ENCODE results near the gene UAP1.

Gene UAP1

GRCh38 chr1:162621256-162621655 lies 59.7 kb downstream of the UAP1 start:
- DNase-seq: no peak

- no peak for DNase-seq
Observed at GRCh38 chr1:162625679-162626078, 64.2 kb downstream of the UAP1 start.

GRCh38 chr1:162626094-162626493 lies 64.6 kb downstream of the UAP1 start:
- DNase-seq: no peak

- DNase-seq: no peak
Observed at GRCh38 chr1:162626761-162627160, 65.2 kb downstream of the UAP1 start.

GRCh38 chr1:162627662-162628296 lies 66.3 kb downstream of the UAP1 start:
- no peak for DNase-seq

GRCh38 chr1:162629077-162629627 lies 67.6 kb downstream of the UAP1 start:
- DNase-seq: no peak

- no peak for DNase-seq
Observed at GRCh38 chr1:162629651-162630050, 68.1 kb downstream of the UAP1 start.

GRCh38 chr1:162631546-162632191 lies 70.1 kb downstream of the UAP1 start:
- no peak for DNase-seq

GRCh38 chr1:162632217-162632666 lies 70.7 kb downstream of the UAP1 start, which contains the start of gene DDR2:
TSS of gene DDR2 (plus strand) at chr1:162632464. CDS start at chr1:162719064, 86,600 bp downstream.
- no peak for DNase-seq

- no peak for DNase-seq
Observed at GRCh38 chr1:162632698-162633080, 71.2 kb downstream of the UAP1 start.

- no peak for DNase-seq
Observed at GRCh38 chr1:162633081-162633762, 71.7 kb downstream of the UAP1 start.

GRCh38 chr1:162635418-162635817 lies 73.9 kb downstream of the UAP1 start:
- no peak for DNase-seq

- DNase-seq: no peak
Observed at GRCh38 chr1:162639718-162640117, 78.2 kb downstream of the UAP1 start.

GRCh38 chr1:162641114-162641513 lies 79.6 kb downstream of the UAP1 start:
- no peak for DNase-seq

- DNase-seq: no peak
Observed at GRCh38 chr1:162644986-162645314, 83.4 kb downstream of the UAP1 start.

- DNase-seq: no peak
Observed at GRCh38 chr1:162645666-162646065, 84.1 kb downstream of the UAP1 start.

- no peak for DNase-seq
Observed at GRCh38 chr1:162649583-162649982, 88.1 kb downstream of the UAP1 start.

Data from NCI-H187 treated with DMSO at 0.1 percent for 48 hours (cell line).